WTC11 (cell line): ENCODE data around the gene RIC8A. TPM values are rescaled to one million over a fixed set of nuclear protein-coding genes. Genes with fewer than 3 reads are reported as not detected.

ENCODE experiments used
- ATAC-seq: fragments of 200-7000 bp; cut with Tn5 transposase; 2 replicates; pipeline ENCODE4 v1.10.0; 2021; ENCODE audit warnings: mild to moderate bottlenecking, moderate library complexity
- CTCF ChIA-PET: fragments of 300-600 bp; sonication (Branson Sonifier 250); formaldehyde crosslinking; loops from one replicate; lab custom pipeline; 2021; ENCODE audit warnings: antibody characterized with exemption; lab: Charles Lee
- POLR2A ChIA-PET: fragments of 350-600 bp; sonication (Branson Sonifier 250); formaldehyde crosslinking; loops from one replicate; lab custom pipeline; 2021; ENCODE audit warnings: antibody characterized with exemption; lab: Charles Lee
- DNase-seq: peaks from one replicate; pipeline ENCODE4 v3.0.0; 2021; ENCODE audit warnings: low spot score
- H3K27ac Mint-ChIP-seq: 2 replicates; pipeline ENCODE4 v1.8.0; 2021; ENCODE audit warnings: mixed read lengths
- H3K27me3 Mint-ChIP-seq: 2 replicates; pipeline ENCODE4 v1.8.0; 2021; ENCODE audit warnings: low read depth, mild to moderate bottlenecking, moderate library complexity, mixed read lengths
- H3K36me3 Mint-ChIP-seq: 2 replicates; pipeline ENCODE4 v1.8.0; 2021; ENCODE audit warnings: mixed read lengths
- H3K4me1 Mint-ChIP-seq: 2 replicates; pipeline ENCODE4 v1.8.0; 2022; ENCODE audit warnings: mixed read lengths
- H3K4me3 Mint-ChIP-seq: 2 replicates; pipeline ENCODE4 v1.8.0; 2021; ENCODE audit warnings: mild to moderate bottlenecking, moderate library complexity, mixed read lengths
- H3K9me3 Mint-ChIP-seq: 2 replicates; pipeline ENCODE4 v1.8.0; 2021; ENCODE audit warnings: mixed read lengths
- ATF2 ChIP-seq: sonication (generic); formaldehyde crosslinking; IDR thresholded peaks from 2 replicates; pipeline ENCODE4 v1.8.1; 2022; ENCODE audit warnings: low read depth, missing genetic modification reagents, borderline replicate concordance
- CREM ChIP-seq: sonication (generic); formaldehyde crosslinking; IDR thresholded peaks from 2 replicates; pipeline ENCODE4 v1.8.1; 2022; ENCODE audit warnings: mild to moderate bottlenecking, missing genetic modification reagents, moderate library complexity
- E2F1 ChIP-seq: sonication (generic); formaldehyde crosslinking; IDR thresholded peaks from 2 replicates; pipeline ENCODE4 v1.8.0; 2022; ENCODE audit warnings: mild to moderate bottlenecking, missing genetic modification reagents
- E2F4 ChIP-seq: sonication (generic); formaldehyde crosslinking; IDR thresholded peaks from 2 replicates; pipeline ENCODE4 v1.8.1; 2022; ENCODE audit warnings: low read depth, mild to moderate bottlenecking, moderate library complexity, missing genetic modification reagents, borderline replicate concordance
- E2F5 ChIP-seq: sonication (generic); formaldehyde crosslinking; IDR thresholded peaks from 2 replicates; pipeline ENCODE4 v1.8.1; 2022; ENCODE audit warnings: mild to moderate bottlenecking, moderate library complexity, missing genetic modification reagents
- EMX1 ChIP-seq: fragments of 250-450 bp; sonication (Bioruptor Pico); IDR thresholded peaks from 2 replicates; pipeline ENCODE4 v1.8.0; 2021; ENCODE audit warnings: mild to moderate bottlenecking
- ESRRA ChIP-seq: sonication (generic); formaldehyde crosslinking; IDR thresholded peaks from 2 replicates; pipeline ENCODE4 v1.8.1; 2022; ENCODE audit warnings: mild to moderate bottlenecking, missing genetic modification reagents, borderline replicate concordance
- GTF2I ChIP-seq: fragments of 250-450 bp; sonication (Bioruptor Pico); conservative IDR thresholded peaks from 2 replicates; pipeline ENCODE4 v1.4.0; 2021; ENCODE audit warnings: mild to moderate bottlenecking
- HMGA2 ChIP-seq: fragments of 250-450 bp; sonication (Bioruptor Pico); IDR thresholded peaks from 2 replicates; pipeline ENCODE4 v1.4.0; 2021; ENCODE audit warnings: mild to moderate bottlenecking, moderate library complexity
- IRF1 ChIP-seq: sonication (generic); formaldehyde crosslinking; IDR thresholded peaks from 2 replicates; pipeline ENCODE4 v1.8.0; 2023; ENCODE audit warnings: missing genetic modification reagents
- JAZF1 ChIP-seq: fragments of 250-450 bp; sonication (Bioruptor Pico); IDR thresholded peaks from 2 replicates; pipeline ENCODE4 v1.9.0; 2021; ENCODE audit warnings: moderate library complexity, mild to moderate bottlenecking, inconsistent platforms
- KAT7 ChIP-seq: sonication (generic); formaldehyde crosslinking; IDR thresholded peaks from 2 replicates; pipeline ENCODE4 v1.8.1; 2023; ENCODE audit warnings: missing genetic modification reagents, mild to moderate bottlenecking, borderline replicate concordance
- MAX ChIP-seq: sonication (generic); formaldehyde crosslinking; IDR thresholded peaks from 2 replicates; pipeline ENCODE4 v1.8.0; 2022; ENCODE audit warnings: mild to moderate bottlenecking, missing genetic modification reagents
- MXD4 ChIP-seq: fragments of 250-450 bp; sonication (Bioruptor Pico); IDR thresholded peaks from 2 replicates; pipeline ENCODE4 v1.8.0; 2021; ENCODE audit warnings: mild to moderate bottlenecking, moderate library complexity, borderline replicate concordance
- NFATC4 ChIP-seq: fragments of 250-450 bp; sonication (Bioruptor Pico); IDR thresholded peaks from 2 replicates; pipeline ENCODE4 v1.9.0; 2021; ENCODE audit warnings: mild to moderate bottlenecking
- NFYB ChIP-seq: sonication (generic); formaldehyde crosslinking; conservative IDR thresholded peaks from 2 replicates; pipeline ENCODE4 v1.8.0; 2022; ENCODE audit warnings: low read depth, missing genetic modification reagents
- NR2C2 ChIP-seq: sonication (generic); formaldehyde crosslinking; IDR thresholded peaks from 2 replicates; pipeline ENCODE4 v1.8.0; 2022; ENCODE audit warnings: mild to moderate bottlenecking, missing genetic modification reagents
- USF2 ChIP-seq: sonication (generic); formaldehyde crosslinking; IDR thresholded peaks from 2 replicates; pipeline ENCODE4 v1.8.1; 2023; ENCODE audit warnings: mild to moderate bottlenecking, missing genetic modification reagents, moderate library complexity
- ZNF219 ChIP-seq: sonication (generic); formaldehyde crosslinking; IDR thresholded peaks from 2 replicates; pipeline ENCODE4 v1.8.0; 2023; ENCODE audit warnings: missing genetic modification reagents, mild to moderate bottlenecking, borderline replicate concordance
- ZNF396 ChIP-seq: fragments of 250-450 bp; sonication (Bioruptor Pico); IDR thresholded peaks from 2 replicates; pipeline ENCODE4 v1.8.0; 2021; ENCODE audit warnings: mild to moderate bottlenecking, moderate library complexity, borderline replicate concordance
- ZSCAN18 ChIP-seq: fragments of 250-450 bp; sonication (Bioruptor Pico); IDR thresholded peaks from 2 replicates; pipeline ENCODE4 v2.1.2; 2022; ENCODE audit warnings: mild to moderate bottlenecking, moderate library complexity
- total RNA-seq: library from RNA; stranded (reverse); gene quantifications from 3 replicates; pipeline ENCODE4 v1.2.3, GENCODE V29; 2021

The RIC8A gene
- total RNA-seq, 1 experiment from 2014 or later = 68.3 TPM

- H3K4me3 Mint-ChIP-seq = no peak overlapping the region
These were observed 3.3 kb downstream of the RIC8A start for GRCh38 chr11:210803-211180.

GRCh38 chr11:211295-211694, 3.8 kb downstream of the RIC8A start:
- Mint-ChIP-seq H3K27ac (no peak overlapping the region), H3K9me3 (no peaks in the 10 kb centered on the region), H3K36me3 (peaks cover 41% of the 10 kb centered on the region), H3K4me1 (peaks cover 5% of the 10 kb centered on the region; the same call in 1 of the 2 replicates), H3K4me3 (no peak overlapping the region), H3K27me3 (no peaks in the 10 kb centered on the region)
- POLR2A ChIA-PET = no interaction called here
- ATAC-seq = no peak
- DNase-seq = no peak
- CTCF ChIA-PET = interaction anchor here (0.7 to 3.2 kb wide), 2 partner anchors 40 to 95 kb away, joined by 3 to 10 read pairs; no protein-coding TSS in a partner anchor
- TF ChIP-seq HMGA2 (CRISPR knock-in tag) (no peak), E2F5 (CRISPR knock-in tag) (no peak), NFATC4 (CRISPR knock-in tag) (no peak), KAT7 (CRISPR knock-in tag) (no peak), ESRRA (CRISPR knock-in tag) (no peak), NFYB (CRISPR knock-in tag) (no peak), ZSCAN18 (CRISPR knock-in tag) (no peak)

More at GRCh38 chr11:210803-211180, 3.3 kb downstream of the RIC8A start:
- TF ChIP-seq MAX (CRISPR knock-in tag) (no peak), E2F1 (CRISPR knock-in tag) (no peak), ZNF396 (CRISPR knock-in tag) (no peak), IRF1 (CRISPR knock-in tag) (no peak), ZNF219 (no peak), GTF2I (CRISPR knock-in tag) (no peak), NR2C2 (no peak), ATF2 (CRISPR knock-in tag) (no peak), E2F5 (CRISPR knock-in tag) (no peak), JAZF1 (CRISPR knock-in tag) (no peak), E2F4 (CRISPR knock-in tag) (no peak), CREM (CRISPR knock-in tag) (no peak), USF2 (CRISPR knock-in tag) (no peak), EMX1 (CRISPR knock-in tag) (no peak), MXD4 (CRISPR knock-in tag) (no peak)
- Mint-ChIP-seq H3K27me3 (no peaks in the 10 kb centered on the region), H3K4me1 (peaks cover 8% of the 10 kb centered on the region; the same call in 1 of the 2 replicates), H3K27ac (no peak overlapping the region), H3K9me3 (no peaks in the 10 kb centered on the region), H3K36me3 (peaks cover 41% of the 10 kb centered on the region)
- ChIA-PET CTCF (no interaction called here), POLR2A (no interaction called here)
- ATAC-seq = no peak
- DNase-seq = no peak
